Stimulated activated CD4-positive, alpha-beta T cell treated with anti-CD3 and anti-CD28 coated beads, Interleukin-1b, Interleukin-23, amount 100 ng/mL, for 48 hours (primary cell): ENCODE results near the gene PCSK5.
A peak's percentile ranks its signal among the peaks of the same experiment; 100 is the strongest.
"Not testable (repeated sequence)": the region's sequence is repeated elsewhere in the genome, so short reads cannot be mapped to it uniquely, and the experiment has no call there.

ENCODE experiments used
- DNase-seq: peaks from one replicate; pipeline ENCODE4 v3.0.0-alpha.2; 2020

The PCSK5 gene

DNA sequence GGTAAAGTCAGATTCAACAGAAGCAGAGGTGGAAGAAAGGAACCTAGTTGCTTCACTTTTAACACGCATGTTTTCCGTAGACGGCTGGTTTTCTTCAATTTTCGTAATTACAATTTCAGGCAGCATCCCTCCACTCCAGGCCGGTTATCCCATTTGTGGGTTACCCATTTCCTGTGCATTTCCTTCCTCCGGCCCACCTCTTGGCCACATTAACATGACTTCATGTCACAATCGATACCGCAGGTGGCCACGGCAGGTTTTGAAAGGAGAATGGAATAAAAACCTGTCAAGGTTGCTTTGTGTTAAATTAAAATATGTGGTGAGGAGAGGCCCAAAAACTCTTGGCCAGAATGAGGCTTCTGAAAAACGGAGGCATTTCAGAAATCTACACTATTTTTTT, 130.2 kb downstream of the PCSK5 start:
- no peak for DNase-seq

DNA sequence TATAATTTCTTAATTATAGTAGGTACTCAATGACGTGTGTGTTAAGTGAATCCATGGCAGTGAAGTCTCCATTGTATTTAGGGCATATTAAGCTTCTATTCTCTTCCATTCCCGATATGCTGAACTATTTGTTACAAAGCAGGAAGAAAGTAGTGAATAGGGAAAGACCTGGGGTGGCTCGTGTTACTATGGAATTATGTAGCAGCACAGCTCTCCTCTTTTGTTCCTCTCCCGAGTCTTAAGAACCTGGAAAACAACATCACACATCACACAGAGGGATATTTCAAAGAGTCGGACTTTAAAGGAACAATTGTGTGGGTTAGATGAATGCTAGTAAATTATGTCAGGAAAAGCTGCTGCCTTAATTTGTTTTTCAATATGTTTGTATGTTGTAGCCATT, 131.8 kb downstream of the PCSK5 start:
- no peak for DNase-seq

DNA sequence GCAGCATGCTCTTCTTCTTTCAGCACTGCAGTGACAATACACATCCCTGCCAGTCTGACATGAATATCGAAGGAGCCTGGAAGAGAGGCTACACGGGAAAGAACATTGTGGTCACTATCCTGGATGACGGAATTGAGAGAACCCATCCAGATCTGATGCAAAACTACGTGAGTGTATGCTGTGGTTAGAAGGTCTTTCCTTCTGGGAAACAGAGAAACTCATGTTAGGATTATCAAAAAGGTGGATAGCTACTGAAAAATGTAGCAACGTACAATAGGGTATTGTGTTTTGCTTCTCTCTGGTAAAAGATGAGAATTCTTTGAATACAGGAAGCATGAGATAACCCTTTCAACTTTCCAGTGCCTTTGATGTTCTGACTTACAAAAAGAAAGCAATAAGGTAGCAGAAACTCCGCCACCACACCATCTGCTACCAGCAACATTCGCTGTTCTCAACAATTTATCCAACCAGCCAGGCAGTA, 133.3 kb downstream of the PCSK5 start:
- peak; percentile 21 for DNase-seq

DNA sequence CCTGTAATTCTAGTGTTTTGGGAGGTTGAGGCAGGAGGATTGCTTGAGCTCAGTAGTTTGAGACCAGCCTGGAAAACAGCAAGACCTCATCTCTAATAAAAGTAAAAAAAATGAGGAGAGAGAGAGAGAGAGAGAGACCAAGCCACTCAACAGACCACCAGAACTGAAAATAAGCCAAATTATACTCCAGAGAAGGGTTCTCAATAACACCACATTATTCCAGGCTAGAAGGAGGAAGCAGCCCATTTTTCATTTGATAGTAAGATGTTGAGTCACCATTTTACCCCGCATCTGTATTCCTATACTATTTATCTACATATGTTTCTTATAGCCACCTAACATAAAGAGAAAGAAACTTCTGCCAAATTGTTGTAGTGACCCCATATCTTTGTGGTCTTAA, 134.8 kb downstream of the PCSK5 start:
- DNase-seq, result no peak

DNA sequence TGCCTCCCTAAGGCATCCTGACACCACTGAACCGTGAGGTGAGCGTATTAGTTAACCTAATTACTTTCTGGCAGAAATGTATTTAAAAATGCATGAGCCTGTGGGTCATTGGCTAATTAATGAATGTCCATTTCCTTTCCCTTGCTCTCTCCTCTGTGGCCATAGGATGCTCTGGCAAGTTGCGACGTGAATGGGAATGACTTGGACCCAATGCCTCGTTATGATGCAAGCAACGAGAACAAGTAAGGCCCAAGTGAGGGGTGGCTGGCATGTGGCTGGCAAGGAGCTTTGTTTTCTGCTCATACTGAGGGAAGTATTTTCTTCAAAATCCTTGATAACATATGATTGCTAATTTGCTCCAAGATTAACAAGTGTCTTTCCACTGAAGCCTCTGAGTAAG, 136.3 kb downstream of the PCSK5 start:
- DNase-seq, result no peak

DNA sequence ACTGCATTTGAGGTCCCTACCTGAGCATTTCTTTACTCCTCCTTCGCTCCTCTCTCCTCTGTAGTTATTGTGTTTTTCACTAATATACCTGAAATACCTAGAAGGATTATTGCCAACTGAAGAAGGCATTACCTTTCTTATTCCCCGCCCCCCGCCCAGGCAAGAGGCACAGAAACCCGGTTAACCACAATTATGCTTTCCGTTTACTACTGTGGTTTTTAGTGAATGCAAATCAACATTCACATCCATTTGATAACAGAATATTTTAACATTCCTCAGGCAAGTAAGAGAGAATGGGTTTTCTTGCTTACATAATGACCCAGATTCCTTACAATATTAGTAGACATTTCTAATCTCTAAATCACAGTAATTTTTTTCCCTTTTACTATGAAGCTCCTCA, 136.9 kb downstream of the PCSK5 start:
- no peak for DNase-seq

DNA sequence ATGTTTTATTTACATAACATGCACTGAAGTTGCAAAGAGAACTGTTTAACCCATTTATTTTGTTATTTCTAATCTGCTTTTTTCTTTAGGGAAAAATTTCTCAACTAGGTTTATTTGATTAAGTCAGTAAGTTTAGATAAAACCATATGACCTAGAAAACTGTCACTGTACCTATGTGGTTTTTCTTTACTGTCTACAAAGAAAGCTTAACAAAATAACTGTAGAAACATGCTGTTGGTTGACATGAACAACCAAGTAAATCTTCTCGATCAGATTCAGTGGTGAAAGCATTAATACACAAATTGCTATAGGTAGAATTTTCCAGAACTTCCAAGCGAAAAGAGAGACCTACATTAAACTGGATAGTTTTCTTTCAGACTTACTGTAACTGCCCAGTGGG, 137.4 kb downstream of the PCSK5 start:
- DNase-seq, result no peak

DNA sequence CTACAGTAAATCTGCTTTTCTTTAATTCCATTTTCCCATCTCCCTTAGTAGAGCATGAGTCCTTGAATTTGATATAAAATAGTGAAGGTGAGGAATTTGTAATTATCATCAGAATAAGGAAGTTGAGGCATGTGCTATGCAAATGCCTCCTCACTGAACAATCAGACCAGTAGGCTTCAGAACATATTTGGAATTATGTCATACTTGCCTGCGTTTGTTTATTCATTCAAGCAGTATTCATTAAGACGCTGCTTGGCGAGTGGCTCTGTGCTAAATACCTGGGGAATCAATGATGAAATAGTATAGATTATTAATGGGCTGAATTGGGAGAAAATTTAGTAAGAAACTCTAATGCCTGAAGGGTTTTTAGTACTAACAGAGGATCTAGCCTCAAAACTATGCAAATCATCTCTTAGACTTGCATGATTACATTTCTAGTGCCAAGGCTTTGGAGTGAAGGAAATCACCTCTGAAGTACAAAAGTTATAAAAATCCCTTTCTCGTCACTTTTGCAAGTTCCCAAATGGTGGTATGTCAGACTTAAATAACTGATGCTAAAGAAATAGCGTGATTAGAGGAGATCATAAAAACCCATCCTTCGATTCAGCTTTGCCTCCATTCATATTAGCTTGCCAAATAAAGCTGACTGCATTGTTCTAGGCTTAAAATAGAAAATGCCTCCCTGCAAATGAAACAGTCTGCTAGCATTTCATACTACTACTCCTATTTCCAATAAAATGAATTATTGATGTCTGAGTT, 141.7 kb downstream of the PCSK5 start:
- no peak for DNase-seq

DNA sequence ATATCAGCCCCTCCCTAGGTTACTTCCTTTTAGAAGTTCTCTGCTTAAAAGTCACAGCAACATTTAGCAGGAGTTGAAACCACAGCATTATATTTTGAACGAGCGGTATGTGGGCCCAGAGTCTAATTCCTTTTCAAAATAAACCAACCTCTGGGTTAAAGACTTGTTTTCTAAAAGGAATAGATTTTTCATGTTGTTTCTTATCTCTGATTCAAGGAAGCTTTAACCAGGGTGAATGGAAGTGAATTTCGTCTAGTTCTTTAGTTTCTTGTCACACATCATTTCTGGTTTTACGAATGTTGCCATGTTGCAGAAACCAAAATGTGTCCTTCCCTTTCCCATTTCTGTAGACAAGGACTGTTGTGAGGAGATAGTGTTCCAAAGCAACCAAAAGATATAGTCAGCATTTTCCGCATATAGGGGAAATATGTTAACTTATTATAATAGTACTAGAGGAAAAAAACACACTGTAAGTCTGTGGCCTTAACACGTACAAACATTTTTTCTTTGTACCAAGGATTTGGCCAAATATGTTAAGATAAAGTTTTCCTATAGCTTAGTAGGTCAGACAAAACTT, 142.4 kb downstream of the PCSK5 start:
- no peak for DNase-seq

DNA sequence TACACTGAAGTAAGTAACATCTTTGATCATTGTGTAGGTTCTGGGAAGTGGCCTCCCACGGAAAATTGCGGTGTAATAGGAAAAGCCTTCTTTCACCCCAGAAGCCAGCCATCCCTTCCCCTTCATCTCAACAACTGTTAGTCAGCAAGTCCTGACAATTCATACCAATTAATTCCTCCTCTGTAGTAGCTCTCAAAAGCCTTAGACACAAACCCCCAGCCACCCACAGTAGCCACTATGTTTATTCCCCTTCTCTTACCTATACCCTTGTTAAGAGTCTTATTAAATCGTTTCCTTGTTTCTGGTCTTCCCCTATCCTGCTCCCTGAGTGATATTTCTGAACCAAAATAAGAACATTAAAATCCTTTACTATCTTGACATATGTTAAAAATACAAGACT, 143.6 kb downstream of the PCSK5 start:
- no peak for DNase-seq

DNA sequence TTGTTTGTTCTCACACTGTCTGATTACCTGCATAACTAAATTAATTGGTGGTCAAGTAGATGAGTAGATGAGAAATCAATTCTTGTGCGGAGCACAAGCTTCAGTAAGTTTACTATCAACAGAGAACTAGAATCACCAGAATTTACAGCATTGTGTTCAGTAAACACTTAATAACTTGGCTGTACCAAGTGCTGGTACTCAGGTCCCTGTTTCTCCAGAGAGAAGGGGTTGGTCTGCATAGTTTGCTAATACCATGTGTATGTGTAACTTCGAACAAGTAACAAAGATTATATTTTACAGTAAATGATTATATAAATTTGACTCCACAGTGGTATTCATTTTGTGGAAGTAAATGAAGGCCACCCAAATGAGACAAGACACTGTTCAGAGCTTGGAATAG, 146.3 kb downstream of the PCSK5 start:
- DNase-seq, result no peak

DNA sequence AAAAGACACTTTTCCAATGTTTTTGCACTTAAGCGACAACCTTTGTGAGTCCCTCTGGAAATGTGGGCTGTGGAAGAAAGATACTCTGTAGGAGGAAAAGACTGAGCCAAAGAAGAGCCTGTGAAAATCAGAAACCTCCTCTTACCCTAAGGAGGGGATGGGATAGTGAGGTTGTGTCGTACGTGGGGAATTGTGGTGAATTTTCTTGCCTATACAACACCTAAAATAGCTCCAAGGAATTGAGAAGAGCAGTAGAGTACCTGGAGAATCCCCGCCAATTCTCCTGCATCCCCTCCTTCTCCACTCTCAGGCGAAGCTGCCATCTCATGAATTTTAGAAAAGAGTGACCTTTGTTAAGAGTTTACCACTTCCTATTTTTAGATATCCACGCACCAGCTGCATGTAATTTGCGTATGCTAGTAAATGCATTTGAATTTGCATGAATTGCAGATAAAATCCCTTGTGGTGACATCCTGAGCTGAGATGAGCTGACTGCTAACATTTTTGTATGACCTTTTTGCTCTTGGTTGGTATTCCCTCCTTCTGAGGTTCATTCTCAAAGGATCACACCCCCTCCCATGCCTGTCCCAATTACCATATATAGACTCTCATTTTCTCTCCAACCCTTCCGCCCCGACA, 147.2 kb downstream of the PCSK5 start:
- no peak for DNase-seq

DNA sequence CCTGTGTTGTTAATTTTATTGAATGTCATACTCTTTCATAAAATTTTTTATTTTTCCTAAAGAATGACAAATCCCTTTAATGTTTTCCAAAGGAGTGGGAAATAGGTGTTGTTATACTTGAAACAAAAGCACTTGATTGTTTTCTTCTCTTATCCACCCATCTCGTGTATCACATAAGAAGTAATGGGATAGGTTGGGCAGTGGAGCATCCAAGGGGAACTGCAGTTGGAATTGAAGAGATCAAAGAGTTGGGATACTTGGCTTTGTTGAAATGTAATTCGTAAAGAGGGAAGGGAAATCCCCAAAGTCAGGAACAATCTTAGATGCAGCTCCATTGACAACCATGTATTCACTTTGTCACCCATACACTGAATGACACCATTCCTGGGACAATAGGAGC, 148.0 kb downstream of the PCSK5 start:
- no peak for DNase-seq

DNA sequence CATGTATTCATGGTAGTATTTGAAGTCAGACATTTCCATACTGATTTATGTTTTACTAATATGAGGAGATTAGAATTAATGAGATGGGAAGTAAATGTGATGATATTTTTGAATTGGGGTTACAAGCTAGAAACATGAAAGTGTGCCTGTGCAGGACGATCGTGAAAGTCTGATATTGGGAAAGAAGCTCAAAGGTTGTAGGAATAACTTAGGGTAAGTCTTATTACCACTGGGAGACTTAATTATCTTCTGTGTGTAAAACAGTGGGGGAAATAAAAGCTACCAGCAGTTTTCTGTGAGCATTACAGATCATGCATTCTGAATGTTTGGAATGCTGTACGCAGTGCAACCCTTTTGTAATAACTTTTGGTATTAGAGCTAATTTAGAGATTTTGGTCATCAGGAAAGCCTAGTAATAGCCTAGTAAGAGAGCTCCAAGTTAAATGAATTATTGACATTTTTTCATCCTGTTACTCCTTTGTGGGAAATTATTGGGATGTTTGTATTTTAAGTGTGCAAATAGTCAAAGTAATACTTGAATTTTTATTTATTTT, 153.9 kb downstream of the PCSK5 start:
- DNase-seq, result no peak

DNA sequence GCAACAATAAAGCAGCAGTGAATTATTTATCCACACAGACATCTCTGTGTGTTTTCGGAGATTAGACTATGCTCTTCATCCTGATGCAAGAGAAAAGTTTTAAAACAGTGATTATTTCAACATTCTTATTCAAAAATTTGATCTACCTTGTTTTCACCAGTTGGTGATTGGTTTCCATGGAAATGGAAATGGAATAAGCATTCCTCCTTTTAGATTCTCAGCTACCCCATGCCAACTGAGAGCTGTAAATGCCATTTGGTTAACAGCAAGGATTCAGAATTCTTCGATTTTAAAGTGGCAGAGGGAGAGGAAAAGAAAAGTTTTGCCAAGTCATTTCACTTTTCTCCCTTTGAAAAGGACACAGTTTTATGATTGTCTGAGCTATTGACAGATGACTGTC, 154.7 kb downstream of the PCSK5 start:
- DNase-seq, result no peak

DNA sequence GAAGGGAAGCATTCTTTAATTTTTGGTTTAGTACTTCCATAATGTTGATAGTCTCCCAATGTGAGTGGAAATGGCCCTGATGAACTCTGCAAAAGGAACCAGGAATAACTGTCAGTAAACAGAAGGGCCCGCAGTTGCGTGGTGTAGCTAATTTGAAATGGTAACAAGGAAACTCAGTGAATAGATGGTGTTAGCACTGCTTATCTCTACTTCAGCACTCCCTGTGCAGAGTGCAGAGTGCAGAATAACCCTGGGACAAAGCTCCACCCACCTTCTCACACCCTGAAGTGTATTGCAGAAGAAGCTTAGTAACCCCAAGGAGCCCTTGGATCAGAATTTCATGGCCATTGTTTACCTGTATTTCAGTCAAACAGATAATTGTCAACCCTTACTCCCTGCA, 158.9 kb downstream of the PCSK5 start:
- no peak for DNase-seq

DNA sequence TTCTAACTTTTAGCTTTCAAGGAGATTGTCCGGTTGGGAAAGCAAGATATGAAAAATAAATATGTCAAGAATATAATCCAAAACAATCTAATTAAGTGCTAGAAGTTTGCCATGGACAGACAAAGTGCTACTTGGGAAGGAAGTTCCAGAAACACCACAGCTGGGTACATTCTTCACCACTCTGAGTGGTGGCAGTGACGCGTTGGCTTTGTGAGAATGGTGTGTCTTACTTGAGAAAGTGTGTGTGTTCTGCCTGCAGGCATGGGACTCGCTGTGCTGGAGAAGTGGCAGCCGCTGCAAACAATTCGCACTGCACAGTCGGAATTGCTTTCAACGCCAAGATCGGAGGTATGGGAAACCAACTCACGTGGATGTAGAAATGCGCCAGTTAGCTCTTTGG, 177.2 kb downstream of the PCSK5 start:
- DNase-seq, result no peak

DNA sequence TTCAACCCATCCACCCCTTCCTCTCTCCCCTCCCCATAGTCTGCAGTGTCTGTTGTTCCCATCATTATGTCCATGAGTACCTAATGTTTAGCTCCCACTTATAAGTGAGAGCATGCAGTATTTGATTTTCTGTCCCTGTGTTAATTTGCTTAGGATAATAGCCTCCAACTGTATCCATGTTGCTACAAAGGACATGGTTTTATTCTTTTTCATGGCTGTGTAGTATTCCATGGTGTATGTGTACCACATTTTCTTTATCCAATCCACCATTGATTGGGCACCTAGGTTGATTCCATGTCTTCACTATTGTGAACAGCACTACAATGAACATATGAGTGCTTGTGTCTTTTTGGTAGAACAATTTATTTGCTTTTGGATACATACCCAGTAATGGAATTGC, 187.1 kb downstream of the PCSK5 start:
- DNase-seq, result no peak

DNA sequence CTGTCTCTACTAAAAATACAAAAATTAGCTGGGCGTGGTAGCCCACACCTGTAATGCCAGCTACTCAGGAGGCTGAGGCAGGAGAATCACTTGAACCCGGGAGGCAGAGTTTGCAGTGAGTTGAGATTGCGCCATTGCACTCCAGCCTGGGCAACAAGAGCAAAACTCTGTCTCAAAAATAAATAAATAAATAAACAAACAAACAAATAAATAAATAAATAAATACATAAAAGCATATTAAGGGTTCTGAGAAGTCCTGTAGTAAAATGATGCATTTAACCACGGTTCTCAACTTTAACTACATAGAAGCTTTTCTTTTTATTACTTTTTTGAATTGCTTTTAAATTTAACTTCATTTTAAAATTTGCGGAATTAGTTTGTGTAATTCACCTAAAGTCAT, 190.8 kb downstream of the PCSK5 start:
- DNase-seq, result not testable (repeated sequence)

DNA sequence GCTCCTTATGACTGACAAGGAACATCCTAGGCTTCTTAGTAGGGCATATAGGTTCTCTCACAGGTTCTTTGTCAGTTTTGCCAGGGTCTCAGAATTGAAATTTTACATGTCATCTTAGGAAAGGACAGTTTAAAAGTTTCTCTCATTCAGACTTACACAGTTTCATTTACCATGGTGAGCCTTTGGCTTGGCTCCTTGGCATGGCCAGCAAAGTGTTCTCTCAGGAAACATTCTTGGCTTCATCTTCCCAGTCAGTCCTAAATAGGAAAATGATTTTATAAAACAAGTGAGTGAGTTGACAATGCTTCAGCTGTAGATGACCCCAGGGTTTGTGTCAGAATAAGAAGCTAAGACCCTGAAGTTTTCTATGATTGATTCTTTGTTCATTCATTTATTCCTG, 191.6 kb downstream of the PCSK5 start:
- DNase-seq, result no peak

DNA sequence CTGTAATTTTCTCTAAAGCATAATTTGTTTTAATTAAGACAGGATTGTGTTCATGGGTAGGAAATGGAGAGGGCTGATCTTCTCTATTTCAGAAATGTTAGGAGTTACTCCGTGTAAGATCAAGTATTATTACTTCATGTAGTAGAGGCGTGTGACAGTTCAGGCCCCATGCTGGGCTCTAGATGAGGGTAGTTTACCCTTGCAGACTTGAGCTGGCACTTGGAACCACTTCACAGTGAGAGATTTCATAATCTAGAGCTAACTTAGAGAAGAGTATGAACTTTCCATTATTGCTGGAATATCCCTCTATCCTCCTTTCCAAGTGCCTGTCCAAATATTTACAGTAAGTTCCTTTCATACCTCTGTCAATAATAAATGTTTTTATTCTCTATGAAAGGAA, 195.1 kb downstream of the PCSK5 start:
- no peak for DNase-seq

DNA sequence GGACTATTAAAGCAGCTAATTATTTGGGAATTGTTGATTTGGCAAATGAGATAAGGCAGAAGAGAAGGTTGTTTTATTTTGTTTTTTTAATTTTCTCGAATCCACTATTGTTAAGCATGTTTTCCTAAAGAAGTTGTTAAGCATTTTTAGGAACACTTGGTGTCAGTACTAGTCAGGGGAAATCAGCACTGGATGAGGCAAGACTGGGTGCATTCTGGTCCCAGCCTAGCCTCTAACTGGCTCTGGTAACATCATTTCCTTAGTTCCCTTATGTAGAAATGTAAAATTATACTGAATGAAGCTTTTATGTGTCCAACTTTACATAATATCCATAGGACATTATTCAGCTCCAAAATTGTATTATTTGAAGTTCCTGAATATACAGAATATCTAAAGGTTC, 196.1 kb downstream of the PCSK5 start:
- DNase-seq, result no peak

DNA sequence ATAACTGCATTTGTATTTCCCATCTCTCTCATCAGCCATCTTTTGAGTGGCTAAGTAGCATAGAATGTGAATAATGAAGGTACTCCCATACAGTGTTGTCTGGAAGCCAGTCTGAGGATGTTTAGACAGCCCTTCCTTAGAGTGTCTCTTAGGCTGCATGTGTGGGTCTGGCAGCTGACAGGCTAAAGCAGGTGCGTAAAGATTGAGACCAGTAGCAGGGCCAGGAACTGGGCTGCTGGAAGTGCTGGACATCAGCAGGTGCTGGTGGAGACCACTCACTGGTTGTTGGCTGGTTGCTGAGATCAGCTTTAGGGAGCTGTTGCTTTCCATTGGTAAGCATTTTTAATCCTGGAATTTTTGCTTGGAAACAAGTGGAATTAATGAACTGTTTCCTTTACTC, 197.5 kb downstream of the PCSK5 start:
- DNase-seq, result no peak

DNA sequence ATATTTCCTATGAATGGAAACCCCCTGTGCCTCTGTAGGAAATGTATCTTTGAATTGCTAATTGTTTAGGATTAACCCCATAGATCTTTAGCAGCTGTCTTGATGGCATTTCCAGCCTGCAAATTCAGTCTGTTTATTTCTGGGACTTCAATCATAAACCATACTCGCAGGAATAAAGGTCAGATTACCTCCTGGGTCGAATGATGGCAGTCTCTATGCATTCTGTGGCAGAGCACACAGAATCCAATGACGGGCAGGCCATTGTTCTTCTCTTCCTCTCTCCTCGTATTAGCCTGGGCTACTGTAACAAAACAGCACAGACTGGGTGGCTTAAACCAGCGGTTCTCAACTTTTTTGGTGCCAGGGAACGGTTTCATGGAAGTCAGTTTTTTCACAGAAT, 199.9 kb downstream of the PCSK5 start:
- no peak for DNase-seq
